Suppressor macrophage treated with lipopolysaccharide for 1 hour (primary cell): ENCODE measurements around the gene AK9.

Experiments
- DNase-seq, 3 donors: peaks; one replicate each; pipeline ENCODE4 v3.0.0-alpha.2; 2020 to 2022

Gene AK9

DNA sequence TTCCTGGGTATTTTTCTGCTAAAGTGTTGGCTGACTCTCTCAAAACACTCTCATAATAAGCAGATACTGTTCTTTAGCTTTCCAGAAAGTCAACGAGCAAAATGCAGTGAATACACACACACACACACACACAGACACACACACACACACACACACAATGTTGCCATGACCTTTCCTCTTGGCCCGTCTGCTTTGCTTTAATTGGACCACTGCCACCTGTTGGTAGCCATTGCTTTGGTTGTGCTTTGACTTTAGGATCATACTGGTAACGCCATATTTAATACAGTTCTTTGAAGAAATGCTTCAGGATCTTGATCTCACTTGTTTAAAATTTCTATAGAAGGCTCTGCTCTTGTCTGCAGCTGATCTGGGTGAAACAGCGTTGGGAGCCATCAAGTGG lies 4.5 kb upstream of the AK9 start:
- peak in 1 of 3 donors; percentile 18 for DNase-seq

DNA sequence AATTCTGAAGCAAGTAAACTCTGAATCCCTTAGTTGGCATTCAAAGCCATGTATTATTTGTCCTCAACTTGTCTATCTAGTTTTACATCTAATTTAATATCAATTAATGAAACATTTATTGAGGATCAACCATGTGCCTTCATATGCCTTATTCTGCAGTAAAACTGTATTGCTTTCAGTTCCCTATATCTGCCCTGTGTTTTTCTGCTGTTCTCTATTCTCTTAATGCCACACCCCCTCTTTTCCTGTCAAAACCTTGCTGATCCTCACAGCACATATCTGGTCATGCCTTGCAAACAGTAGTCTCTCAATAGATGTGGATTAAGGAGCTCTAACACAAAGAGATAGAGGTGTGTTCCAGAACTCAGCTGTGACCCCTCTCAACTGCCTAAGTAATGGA lies 2.1 kb upstream of the AK9 start:
- peak; percentile 45 to 65 (median 54) for DNase-seq

DNA sequence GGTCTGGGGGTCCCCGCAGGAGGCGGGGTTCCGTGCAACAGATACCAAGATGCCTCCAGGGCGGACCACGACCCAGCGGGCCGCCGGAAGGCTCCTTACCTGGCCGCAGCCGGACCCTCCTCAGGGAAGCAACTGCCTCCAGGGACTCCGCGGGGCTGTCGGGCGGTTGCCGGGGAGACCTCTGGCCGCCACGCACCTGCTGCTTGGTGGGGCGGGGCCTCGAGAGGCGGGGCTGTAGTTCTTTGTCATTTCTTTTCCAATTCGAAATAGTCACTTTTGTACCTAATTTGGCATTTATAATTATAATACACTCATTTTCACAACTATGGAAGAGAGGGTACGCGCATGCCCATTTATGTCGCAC lies 647 bp downstream of the AK9 start:
- peak in 2 of 3 donors; percentile 30 to 35 for DNase-seq

DNA sequence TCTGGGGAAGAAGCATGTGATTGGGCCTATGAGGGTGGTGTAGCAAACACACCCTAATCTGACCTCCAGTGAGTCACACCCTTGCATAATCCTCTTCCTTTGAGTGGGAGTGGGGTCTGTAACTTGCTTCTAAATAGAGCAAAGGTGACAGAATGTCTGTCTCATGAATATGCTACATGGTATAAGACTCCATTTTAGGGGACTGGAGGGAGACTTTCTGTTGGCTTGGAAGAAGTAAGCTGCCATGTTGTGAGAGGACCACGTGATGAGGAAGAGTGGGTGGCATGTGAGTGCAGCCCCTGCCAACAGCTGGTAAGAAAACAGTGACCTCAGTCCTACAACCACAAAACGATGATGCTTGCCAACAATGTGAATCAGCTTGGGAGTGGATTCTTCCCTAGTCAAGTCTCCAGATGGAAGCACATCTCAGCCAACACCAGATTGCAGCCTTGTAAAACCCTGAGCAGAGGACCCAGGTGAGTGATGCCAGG lies 3.7 kb downstream of the AK9 start:
- peak; percentile 55 to 85 (median 71) for DNase-seq

DNA sequence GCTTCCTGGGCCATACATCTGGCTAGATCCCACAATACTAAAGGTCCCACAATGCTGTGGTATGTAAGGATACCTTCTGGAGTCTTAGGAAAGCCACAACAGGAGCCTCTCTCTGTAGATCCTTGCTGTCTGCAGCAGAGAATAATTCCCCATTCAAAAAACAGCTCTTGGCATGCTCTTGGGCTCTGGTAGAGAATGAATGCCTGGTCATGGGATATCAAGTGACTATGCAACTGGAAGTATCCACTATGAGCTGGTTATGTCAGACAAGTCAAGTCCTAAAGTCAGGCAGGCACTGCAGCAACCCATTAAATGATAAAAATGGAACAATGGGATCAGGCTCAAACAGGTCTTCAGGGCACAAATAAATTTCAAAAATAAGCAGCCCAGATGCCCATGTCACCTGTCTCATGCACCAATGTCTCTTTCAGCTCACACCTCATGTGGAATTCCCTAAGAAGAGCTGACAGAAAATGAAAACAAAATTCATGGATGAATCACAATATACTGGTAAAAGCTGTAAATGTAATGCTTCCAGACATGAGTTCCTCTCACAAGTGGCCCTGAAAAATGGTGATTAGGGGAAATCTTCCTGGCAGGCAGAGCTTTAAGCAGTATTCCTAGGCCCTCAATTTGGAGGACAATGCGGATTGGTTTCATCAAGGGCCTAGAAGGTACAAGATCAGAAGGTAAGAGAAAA lies 4.3 kb downstream of the AK9 start:
- peak in 2 of 3 donors; percentile 13 to 55 for DNase-seq

DNA sequence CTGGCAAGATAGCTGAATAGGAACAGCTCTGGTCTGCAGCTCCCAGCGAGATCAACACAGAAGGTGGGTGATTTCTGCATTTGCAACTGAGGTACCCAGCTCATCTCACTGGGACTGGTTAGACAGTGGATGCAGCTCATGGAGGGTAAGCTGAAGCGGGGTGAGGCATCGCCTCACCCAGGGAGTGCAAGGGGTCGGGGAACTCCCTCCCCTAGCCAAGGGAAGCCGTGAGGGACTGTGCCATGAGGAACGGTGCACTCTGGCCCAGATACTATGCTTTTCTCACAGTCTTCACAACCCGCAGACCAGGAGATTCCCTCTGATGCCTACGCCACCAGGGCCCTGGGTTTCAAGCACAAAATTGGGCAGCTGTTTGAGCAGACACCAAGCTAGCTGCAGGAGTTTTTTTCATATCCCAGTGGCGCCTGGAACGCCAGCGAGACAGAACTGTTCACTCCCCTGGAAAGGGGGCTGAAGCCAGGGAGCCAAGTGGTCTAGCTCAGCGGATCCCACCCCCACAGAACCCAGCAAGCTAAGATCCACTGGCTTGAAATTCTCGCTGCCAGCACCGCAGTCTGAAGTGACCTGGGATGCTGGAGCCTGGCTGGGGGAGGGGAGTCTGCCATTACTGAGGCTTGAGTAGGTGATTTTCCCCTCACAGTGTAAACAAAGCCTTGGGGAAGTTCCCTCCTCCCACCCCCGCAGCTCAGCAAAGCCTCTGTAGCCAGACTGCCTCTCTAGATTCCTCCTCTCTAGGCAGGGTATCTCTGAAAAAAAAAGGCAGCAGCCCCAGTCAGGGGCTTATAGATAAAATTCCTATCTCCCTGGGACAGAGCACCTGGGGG lies 12.1 kb downstream of the AK9 start:
- peak; percentile 12 to 48 (median 35) for DNase-seq

DNA sequence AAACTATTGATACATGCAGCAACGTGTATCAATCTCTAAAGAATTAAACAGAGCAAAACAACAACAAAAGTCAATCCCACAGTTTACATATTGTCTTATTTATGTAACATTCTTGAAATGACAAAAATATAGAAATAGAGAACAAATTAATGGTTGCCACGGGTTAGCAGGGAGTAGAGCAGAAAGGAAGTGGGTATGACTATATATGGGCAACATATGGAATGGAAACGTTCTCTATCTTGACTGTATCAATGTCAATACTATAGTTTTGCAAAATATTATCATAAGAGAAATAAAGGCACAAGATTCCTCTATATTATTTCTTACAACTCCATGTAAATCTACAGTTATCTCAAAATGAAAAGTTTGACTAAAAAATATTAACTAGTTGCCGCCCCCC lies 12.8 kb downstream of the AK9 start:
- no peak for DNase-seq

DNA sequence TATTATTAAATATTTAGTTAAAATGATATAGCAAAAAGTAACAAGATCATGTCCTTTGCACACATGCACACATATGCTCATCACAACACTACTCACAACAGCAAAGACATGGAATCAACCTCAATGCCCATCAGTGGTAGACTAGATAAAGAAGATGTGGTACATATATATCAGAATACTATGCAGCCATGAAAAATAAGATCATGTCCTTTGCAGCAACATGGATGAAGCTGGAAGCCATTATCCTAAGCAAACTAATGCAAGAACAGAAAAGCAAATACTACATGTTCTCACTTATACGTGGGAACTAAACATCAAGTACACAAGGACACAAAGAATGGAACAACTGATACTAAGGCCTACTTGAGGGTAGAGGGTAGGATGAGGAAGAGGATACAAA lies 14.3 kb downstream of the AK9 start:
- no peak for DNase-seq

DNA sequence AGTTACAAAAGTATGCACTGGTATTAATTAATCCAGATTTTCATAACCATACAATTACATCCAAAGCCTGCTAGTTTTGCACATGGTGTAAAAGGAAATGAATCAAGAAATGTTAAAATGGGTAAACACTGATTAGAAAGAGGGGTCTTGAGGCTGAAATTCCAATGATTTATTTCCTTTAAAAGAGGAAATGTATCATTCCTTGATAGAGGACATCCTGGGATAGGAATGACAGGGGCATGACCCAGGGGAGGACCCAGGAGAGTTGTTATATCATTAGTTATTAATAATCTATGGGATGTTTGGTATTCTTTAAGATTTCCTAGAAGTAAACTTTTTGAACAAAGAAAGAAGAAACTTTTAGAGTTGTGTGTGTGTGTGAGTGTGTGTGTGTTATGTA lies 18.2 kb downstream of the AK9 start:
- DNase-seq: no peak

DNA sequence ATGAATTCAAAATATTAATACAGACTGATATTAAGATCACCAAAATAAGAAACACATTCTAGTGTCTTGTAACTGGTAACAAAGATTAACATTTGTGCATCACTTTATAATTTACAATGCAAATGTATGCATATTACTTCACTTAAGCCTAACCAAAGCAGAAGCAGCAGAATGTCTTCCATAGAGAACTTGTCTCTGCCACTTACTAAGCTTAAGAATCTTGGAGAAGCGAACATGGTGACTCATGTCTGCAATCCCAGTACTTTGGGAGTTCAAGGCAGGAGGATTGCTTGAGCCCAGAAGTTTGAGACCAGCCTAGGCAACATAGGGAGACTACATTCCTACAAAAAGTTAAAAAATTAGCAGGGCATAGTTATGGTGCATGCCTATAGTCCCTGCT lies 18.8 kb downstream of the AK9 start:
- no peak for DNase-seq

DNA sequence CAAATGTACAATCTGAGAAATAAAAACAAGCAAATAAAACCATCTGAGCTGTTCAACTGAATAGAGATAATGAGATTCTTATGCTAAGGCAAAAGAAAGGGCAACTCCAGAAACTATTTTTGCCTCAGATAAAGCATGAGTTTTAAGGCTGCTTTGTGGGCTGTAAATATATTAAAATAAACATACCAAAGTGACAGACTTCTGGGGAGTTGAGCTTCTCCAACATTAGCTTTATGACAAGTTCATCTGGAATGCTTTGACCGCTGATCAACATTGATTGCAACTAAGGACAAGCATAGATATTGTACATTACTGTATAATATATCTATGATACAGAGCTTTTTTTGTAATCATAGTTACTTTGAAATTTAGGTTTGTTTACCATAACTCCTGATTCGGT lies 19.3 kb downstream of the AK9 start:
- DNase-seq: no peak

DNA sequence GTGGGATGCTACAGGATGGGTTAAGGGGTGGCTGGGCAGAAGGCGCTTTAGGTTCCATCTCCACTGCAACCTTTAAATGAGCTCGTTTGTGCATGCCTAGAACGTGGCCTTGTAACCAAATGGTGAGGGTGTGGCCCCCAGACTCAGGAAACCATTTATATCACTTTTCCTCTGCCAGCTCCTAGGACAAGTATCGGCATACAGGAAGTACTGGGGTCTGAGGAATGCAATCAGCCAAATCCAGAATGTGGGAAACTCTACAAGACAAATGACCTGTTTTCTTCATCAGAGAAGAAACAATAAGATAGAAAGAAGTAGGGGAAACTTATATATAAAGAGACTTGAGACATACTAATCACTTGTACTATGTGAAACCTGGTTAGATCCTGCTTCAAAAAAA lies 21.2 kb downstream of the AK9 start:
- DNase-seq: no peak

DNA sequence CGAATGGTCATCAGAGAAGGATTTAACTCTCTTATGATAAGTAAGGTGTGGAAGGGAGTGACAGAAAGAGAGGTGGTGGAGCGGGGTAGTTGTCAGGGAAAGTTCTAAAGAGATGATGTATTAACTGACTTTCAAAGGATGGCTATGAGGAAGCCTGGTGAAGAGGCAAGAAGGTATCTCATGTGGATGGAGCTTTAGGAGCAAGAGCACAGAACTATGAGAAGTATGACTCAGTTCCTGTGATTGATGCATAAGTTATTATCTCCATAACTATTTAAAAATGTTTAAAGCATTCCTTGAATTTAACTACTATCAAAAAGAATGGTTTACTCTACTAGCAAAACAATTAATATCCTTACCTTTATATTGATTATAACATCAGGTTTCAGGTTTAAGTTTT lies 28.8 kb downstream of the AK9 start:
- DNase-seq: no peak

DNA sequence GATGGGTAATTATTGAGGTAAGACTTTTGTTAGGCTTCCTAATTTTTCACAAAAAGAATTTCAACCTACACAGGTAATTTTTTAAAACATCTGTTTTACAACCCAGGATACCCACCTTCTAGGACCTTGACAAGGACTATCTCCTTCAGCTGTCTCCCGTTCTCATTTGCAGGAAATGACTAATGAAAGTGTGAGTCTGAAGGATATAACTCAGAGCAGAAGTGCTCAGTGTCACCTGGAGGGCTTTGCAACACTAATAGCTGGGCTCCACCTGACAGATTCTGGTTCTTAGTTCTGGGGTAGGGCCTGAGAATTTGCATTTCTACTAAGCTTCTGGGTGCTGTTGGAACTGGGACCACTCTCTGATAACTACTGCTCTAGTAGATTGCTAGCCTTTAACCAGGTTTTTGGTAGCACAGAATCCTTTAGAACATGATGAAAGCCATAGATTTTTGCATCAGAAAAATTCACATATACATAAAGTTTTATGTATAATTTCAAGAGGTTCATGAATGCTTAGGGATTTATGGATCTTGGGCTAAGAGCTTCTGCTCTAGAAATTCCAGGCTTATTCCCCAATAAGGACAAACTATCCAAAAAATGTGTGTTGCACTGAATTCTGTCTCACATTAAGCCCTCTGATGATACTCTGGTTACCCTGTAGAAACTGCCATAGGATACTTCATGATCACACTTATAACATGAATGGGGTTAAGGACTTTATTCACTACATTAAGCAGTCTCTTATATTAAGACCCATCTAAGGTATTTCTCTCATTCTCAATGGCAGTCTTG lies 30.3 kb downstream of the AK9 start:
- no peak for DNase-seq

DNA sequence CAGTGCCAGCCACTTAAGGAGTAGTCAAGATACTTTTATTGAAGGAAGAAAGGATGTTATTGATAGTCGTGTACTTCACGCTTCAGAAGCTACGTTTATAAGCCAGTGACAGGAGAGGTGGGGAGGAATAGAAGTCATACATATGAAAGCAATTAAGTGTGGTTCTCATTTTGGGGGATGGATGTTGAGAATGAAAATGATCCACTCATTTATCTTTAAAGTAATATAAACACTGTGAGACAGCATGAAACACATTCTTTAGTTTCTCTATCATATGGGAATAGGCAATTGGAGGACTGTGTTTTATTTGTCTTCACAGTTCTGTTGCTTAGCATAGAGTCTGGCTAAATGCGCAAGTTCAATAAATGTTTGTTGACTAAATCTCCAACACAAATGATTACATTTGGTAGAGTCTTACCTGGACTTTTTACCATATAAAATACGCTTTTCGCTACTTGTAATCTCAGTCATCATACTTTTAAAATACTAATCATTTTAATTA lies 35.2 kb downstream of the AK9 start:
- no peak for DNase-seq

DNA sequence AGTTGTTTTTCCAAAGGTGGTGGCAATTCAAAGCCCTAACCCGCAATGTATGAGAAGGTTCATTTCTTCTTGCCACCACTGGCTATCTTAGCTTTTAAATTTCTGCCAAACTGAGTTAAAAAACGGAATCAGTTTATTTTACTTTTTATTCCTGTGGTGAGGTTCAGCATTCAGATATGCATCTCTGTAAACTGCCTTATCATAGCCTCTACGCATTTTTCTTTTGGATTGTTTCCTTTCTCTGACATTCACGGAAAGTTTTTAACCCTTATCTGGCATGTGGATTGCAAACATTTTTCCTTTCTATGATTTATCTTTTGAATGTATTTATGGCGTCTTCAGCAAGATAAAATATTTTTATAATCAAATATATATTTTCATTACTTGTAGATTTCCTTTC lies 37.7 kb downstream of the AK9 start:
- DNase-seq: no peak

DNA sequence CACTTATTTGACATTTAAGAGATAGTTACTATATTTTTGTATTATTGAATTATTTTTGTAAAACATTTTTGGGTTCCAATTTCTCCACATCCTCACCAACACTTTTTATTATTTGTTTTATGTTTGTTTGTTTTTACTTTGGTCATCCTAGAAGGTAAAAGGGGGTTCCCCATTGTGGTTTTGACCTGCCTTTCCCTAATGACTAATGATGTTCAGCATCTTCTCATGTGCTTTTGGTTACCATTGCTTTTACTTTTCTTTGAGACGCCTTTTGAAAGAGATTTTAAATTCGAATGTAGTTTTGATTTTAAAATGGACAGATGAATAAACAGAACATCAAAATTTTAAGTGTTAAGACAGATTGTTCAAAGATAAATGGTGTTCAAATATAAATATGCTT lies 46.9 kb downstream of the AK9 start:
- DNase-seq: no peak

DNA sequence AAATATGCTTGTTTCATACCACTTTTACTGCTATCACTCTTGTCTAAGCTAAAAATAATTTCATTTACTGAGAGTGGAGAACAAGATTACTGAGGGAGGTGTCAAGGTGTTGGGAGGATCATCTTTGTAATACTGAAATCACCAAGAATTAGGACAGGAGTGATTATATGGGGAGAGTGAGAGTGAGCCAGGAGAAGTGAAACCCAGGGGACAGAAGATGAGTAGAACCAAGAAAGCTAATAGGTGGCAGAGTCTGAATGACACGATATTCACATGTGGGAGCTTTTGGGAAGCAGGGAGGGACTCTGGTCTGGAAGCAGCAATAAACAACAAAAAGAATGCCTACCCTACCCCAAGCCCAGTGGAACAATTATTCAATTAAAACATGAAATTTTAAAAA lies 58.6 kb downstream of the AK9 start:
- DNase-seq: no peak

DNA sequence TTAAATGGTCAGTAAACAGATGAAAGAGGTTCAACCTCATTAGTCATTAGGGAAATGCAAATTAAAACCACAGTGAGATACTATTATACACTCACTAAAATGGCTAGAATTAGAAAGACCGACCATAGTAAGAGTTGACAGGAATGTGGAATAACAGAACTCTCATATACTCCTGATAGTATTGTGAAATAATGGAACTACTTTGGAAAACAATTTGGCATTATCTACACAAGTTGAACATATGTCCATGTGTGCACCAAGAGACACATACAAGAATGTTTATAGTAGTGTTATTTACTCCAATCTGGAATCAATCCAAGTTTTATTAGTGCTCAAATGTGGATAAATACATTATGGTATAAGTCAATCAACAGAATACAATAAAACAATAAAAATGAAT lies 59.6 kb downstream of the AK9 start:
- no peak for DNase-seq

DNA sequence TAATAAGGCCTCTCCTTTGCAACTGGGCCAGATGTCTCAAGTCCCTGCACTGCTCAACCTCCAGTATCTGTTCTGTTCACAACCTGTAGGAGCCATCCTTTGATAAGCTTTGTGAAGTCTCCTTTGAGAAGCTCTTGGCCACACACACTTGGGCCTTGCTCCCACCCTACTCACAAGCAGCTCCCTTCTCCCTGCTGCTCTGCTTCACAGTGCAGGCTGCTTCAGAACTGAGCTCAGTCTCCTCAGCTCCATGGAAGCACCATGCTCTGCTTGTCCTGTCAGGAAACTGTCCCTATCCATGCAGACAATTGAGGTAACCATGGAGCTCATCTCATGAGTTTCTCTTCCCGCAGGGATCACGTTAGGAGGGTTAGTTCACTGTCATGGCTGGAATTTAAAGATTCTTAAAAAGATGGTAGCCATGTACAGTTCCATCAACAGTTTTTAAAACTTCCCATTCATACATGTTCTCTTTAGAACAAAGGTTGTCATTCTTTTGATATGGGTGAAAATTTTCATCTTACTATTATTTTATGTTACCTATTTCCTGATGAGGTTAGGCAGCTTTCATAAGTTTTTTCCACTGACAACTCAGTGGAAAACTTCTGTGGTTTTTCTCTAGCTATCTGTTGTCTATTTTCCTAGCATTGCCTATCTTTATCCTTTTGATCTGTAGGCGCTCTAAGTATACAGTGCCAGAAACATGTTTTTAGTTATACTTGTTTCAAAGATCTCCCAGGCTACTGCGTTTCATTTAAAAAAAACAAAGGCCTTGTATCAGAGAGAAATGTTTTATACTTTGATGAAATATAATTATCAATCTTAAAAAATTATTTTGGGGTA lies 62.6 kb downstream of the AK9 start:
- DNase-seq: no peak

DNA sequence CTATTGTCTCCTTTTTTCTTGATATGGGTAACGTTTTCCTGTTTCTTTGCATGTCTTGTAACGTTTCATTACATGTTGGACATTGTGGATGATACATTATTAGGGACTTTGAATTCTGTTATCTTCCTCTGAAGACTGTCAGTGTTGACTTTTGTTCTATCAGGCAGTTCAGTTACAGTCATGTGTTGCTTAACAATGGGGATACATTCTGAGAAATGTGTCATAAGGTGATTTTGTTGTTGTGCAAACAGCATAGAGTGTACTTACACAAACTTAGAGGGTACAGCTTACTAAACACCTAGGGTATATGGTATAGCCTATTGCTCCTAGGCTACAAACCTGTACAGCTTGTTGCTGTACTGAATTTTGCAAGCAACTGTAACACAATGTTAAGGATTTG lies 64.7 kb downstream of the AK9 start:
- DNase-seq: peak in 1 of 3 donors; percentile 3

DNA sequence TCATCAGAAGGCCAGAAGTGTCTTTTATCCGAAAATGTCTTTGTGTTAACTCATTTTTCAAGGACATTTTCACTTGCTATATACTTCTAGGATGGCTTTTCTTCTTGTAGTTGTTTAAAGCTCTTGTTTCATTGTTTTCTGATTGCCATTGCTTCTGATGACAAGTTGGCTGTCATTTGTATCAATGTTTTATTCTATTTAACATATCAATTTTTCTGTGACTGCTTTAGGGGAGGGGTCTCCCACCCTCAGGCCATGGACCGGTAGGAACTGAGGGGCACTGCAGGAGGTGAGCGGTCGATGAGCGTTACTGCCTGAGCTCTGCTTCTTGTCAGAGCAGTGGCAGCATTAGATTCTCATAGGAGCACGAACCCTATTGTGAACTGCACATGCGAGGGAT lies 65.8 kb downstream of the AK9 start:
- DNase-seq: no peak
